ENCODE results near the gene WNK4. TPM values are rescaled to one million over a fixed set of nuclear protein-coding genes. Genes with fewer than 3 reads are reported as not detected.

The WNK4 gene
- total and polyA plus RNA-seq, 10 donors, result 0.04 to 0.52 (median 0.10) TPM; not detected in 5

- Histone ChIP-seq H3K4me3 (no peak overlapping the region), H3K9me3 (no peaks in the 10 kb centered on the region), H3K27me3 (replicated peaks in 1 of 7) (no peaks in the 10 kb centered on the region), H3K36me3 (peaks cover 11 to 100% (median 88%) of the 10 kb centered on the region in 6 donors), H3K27ac (peak overlapping the region in 1 of 8 donors; percentile 43), H3K4me1 (peaks cover 7 to 60% (median 28%) of the 10 kb centered on the region in 6 donors)
- 81 to 90% (median 84%) methylated on average over 3 to 5 of the region's 5 CpGs for WGBS, 5 donors
- TF ChIP-seq POLR2A (IDR thresholded peaks at IDR 0.05) (no peak), POLR2AphosphoS5 (IDR thresholded peaks at IDR 0.05) (peak in 1 of 3 donors; percentile 23)
- intact Hi-C loops (cut with DNase I; ENCODE audit: low total_unique reads), result loop anchor here (10.0 kb wide), 1 partner anchor 104 kb away; no protein-coding TSS in a partner anchor
- DNase-seq, result no peak
Measured at GRCh38 chr17:42818379-42818778, 38.0 kb downstream of the WNK4 start.

GRCh38 chr17:42819939-42820535 is 39.6 kb downstream of the WNK4 start:
- DNase-seq, result peak; percentile 83
- Histone ChIP-seq H3K4me3 (no peak overlapping the region), H3K36me3 (peaks cover 10 to 83% (median 71%) of the 10 kb centered on the region in 6 donors), H3K4me1 (peaks cover 8 to 65% (median 32%) of the 10 kb centered on the region in 6 donors), H3K27ac (no peak overlapping the region), H3K9me3 (no peaks in the 10 kb centered on the region), H3K27me3 (replicated peaks in 1 of 7) (no peaks in the 10 kb centered on the region)
- peak in 9 of 11 experiments; percentile 31 to 75 (median 65) for TF ChIP-seq CTCF (IDR thresholded peaks at IDR 0.05 in 8 of 11, conservative IDR thresholded peaks at IDR 0.05 in 3 of 11)
- TF ChIP-seq POLR2AphosphoS5 (IDR thresholded peaks at IDR 0.05), result no peak
- TF ChIP-seq POLR2A (IDR thresholded peaks at IDR 0.05), result no peak
- intact Hi-C loops (cut with DNase I; ENCODE audit: low total_unique reads), result loop anchor here (10.0 kb wide), 1 partner anchor 105 kb away; no protein-coding TSS in a partner anchor
- 30 to 42% (median 40%) methylated on average over 2 of the region's 2 CpGs for WGBS, 5 donors

GRCh38 chr17:42821176-42821575 is 40.8 kb downstream of the WNK4 start:
- Histone ChIP-seq H3K27ac (no peak overlapping the region), H3K4me3 (no peak overlapping the region), H3K4me1 (peaks cover 8 to 54% (median 28%) of the 10 kb centered on the region in 6 donors), H3K36me3 (peaks cover 5 to 72% (median 60%) of the 10 kb centered on the region in 6 donors), H3K27me3 (replicated peaks in 1 of 7) (no peaks in the 10 kb centered on the region), H3K9me3 (no peaks in the 10 kb centered on the region)
- WGBS, 5 donors, result 93 to 99% (median 96%) methylated on average over 7 of the region's 7 CpGs
- no peak for DNase-seq
- TF ChIP-seq POLR2A (IDR thresholded peaks at IDR 0.05) (no peak), POLR2AphosphoS5 (IDR thresholded peaks at IDR 0.05) (no peak), CTCF (IDR thresholded peaks at IDR 0.05 in 8 of 11, conservative IDR thresholded peaks at IDR 0.05 in 3 of 11) (no peak)
- intact Hi-C loops (cut with DNase I; ENCODE audit: low total_unique reads), result no loop called here

GRCh38 chr17:42827472-42827871 is 47.1 kb downstream of the WNK4 start:
- peaks cover 0 to 9% (median 0%) of the 10 kb centered on the region in 6 donors for H3K36me3 ChIP-seq
- intact Hi-C loops (cut with DNase I; ENCODE audit: low total_unique reads), result no loop called here
- no peak overlapping the region for H3K4me3 ChIP-seq
- TF ChIP-seq CTCF (IDR thresholded peaks at IDR 0.05 in 8 of 11, conservative IDR thresholded peaks at IDR 0.05 in 3 of 11) (no peak), POLR2A (IDR thresholded peaks at IDR 0.05) (no peak), POLR2AphosphoS5 (IDR thresholded peaks at IDR 0.05) (no peak)
- H3K27ac ChIP-seq, result no peak overlapping the region
- no peak for DNase-seq
- peaks cover 12 to 32% (median 26%) of the 10 kb centered on the region in 6 donors for H3K4me1 ChIP-seq
- H3K27me3 ChIP-seq (replicated peaks in 1 of 7), result no peaks in the 10 kb centered on the region
- WGBS, 5 donors, result 89 to 100% (median 94%) methylated on average over 1 of the region's 1 CpG
- no peaks in the 10 kb centered on the region for H3K9me3 ChIP-seq

All from spleen (tissue), 11 donors.